Activated CD4-positive, alpha-beta T cell treated with anti-CD3 and anti-CD28 coated beads for 36 hours (primary cell): ENCODE data around the gene S100A9. TPM values are rescaled to one million over a fixed set of nuclear protein-coding genes. Genes with fewer than 3 reads are reported as not detected.
"Not testable (repeated sequence)": the region's sequence is repeated elsewhere in the genome, so short reads cannot be mapped to it uniquely, and the experiment has no call there.

Experiments used
- ATAC-seq: fragments of 200-7000 bp; cut with Tn5 transposase; one replicate; pipeline ENCODE4 v1.10.0; 2021; ENCODE audit warnings: mild to moderate bottlenecking, moderate library complexity
- CTCF ChIA-PET: fragments of 350-600 bp; sonication (Branson Sonifier 250); formaldehyde crosslinking; loops from one replicate; lab custom pipeline; 2021; ENCODE audit warnings: antibody characterized with exemption; lab: Charles Lee
- POLR2A ChIA-PET: fragments of 350-600 bp; sonication (Branson Sonifier 250); formaldehyde crosslinking; loops from one replicate; lab custom pipeline; 2021; ENCODE audit warnings: antibody characterized with exemption, inconsistent platforms; lab: Charles Lee
- DNase-seq: peaks from one replicate; pipeline ENCODE4 v3.0.0-alpha.2; 2020
- H3K27ac Mint-ChIP-seq: one replicate; pipeline ENCODE4 v1.8.0; 2021; ENCODE audit warnings: mixed read lengths
- H3K27me3 Mint-ChIP-seq: one replicate; pipeline ENCODE4 v1.8.0; 2021; ENCODE audit warnings: mixed read lengths
- H3K36me3 Mint-ChIP-seq: one replicate; pipeline ENCODE4 v1.8.0; 2021; ENCODE audit warnings: low read depth, mixed read lengths
- H3K4me1 Mint-ChIP-seq: one replicate; pipeline ENCODE4 v1.8.0; 2021; ENCODE audit warnings: mixed read lengths
- H3K4me3 Mint-ChIP-seq: one replicate; pipeline ENCODE4 v1.8.0; 2021; ENCODE audit warnings: mild to moderate bottlenecking, moderate library complexity, mixed read lengths
- H3K9me3 Mint-ChIP-seq: one replicate; pipeline ENCODE4 v1.8.0; 2021; ENCODE audit warnings: low read depth, mixed read lengths
- intact Hi-C, 2 experiments: fragments of 100-400 bp; cut with DNase I in 1 of 2; cut with micrococcal nuclease in 1 of 2; formaldehyde crosslinking; loops; one replicate each; pipeline versions ENCODE4 v1.14.2 to v1.15.1; 2022 to 2024; cut with DNase I, micrococcal nuclease
- total RNA-seq, 2 experiments: library from RNA; stranded (reverse); gene quantifications; one replicate each; pipeline ENCODE4 v1.2.3, GENCODE V29; 2021

S100A9 gene
- not detected for total RNA-seq

GRCh38 chr1:153357853-153358690, at the start of gene S100A9:
Gene S100A9, plus strand, starts transcription at chr1:153357854. Its CDS starts 430 bp downstream, at chr1:153358284.
- ChIA-PET CTCF (interaction anchor here (0.6 to 12.1 kb wide), 6 partner anchors 17 to 293 kb away, joined by 3 to 160 read pairs (median 3); no protein-coding TSS in a partner anchor), POLR2A (no interaction called here)
- peak within 1 kb of the TSS; percentile 47 for H3K27ac Mint-ChIP-seq
- H3K36me3 Mint-ChIP-seq, result no peaks in the 10 kb centered on the region
- intact Hi-C loops, result loop anchor here (10.0 kb wide), 2 partner anchors 107 to 247 kb away; partner anchors contain the start of gene S100A7 (in 1 of the 2)
- peaks cover 3% of the 10 kb centered on the region for H3K27me3 Mint-ChIP-seq
- no peak for DNase-seq
- H3K4me3 Mint-ChIP-seq, result no peak within 1 kb of the TSS
- no peak for ATAC-seq
- H3K4me1 Mint-ChIP-seq, result peaks cover 13% of the 10 kb centered on the region
- no peaks in the 10 kb centered on the region for H3K9me3 Mint-ChIP-seq

GRCh38 chr1:153308540-153308939, 49.1 kb upstream of the S100A9 start:
- H3K4me3 Mint-ChIP-seq, result no peak overlapping the region
- H3K9me3 Mint-ChIP-seq, result no peaks in the 10 kb centered on the region
- H3K4me1 Mint-ChIP-seq, result no peaks in the 10 kb centered on the region
- H3K27me3 Mint-ChIP-seq, result peaks cover 2% of the 10 kb centered on the region
- ATAC-seq, result no peak
- DNase-seq, result no peak
- ChIA-PET CTCF (no interaction called here), POLR2A (no interaction called here)
- intact Hi-C loops, result no loop called here
- no peak overlapping the region for H3K27ac Mint-ChIP-seq
- H3K36me3 Mint-ChIP-seq, result no peaks in the 10 kb centered on the region

- Mint-ChIP-seq H3K27ac (no peak overlapping the region), H3K9me3 (no peaks in the 10 kb centered on the region), H3K4me3 (no peak overlapping the region), H3K4me1 (no peaks in the 10 kb centered on the region), H3K36me3 (no peaks in the 10 kb centered on the region), H3K27me3 (peaks cover 2% of the 10 kb centered on the region)
- no peak for ATAC-seq
- ChIA-PET POLR2A (no interaction called here), CTCF (interaction anchor here (1.2 kb wide), 1 partner anchor 26 kb away, joined by 3 read pairs; no protein-coding TSS in a partner anchor)
- intact Hi-C loops, result no loop called here
- no peak for DNase-seq
These were observed 48.2 kb upstream of the S100A9 start for GRCh38 chr1:153309441-153309840.

- Mint-ChIP-seq H3K27ac (no peak overlapping the region), H3K27me3 (peaks cover 3% of the 10 kb centered on the region), H3K36me3 (no peaks in the 10 kb centered on the region), H3K4me3 (no peak overlapping the region), H3K4me1 (no peaks in the 10 kb centered on the region), H3K9me3 (no peaks in the 10 kb centered on the region)
- no peak for ATAC-seq
- ChIA-PET POLR2A (no interaction called here), CTCF (interaction anchor here (1.2 kb wide), 1 partner anchor 27 kb away, joined by 3 read pairs; no protein-coding TSS in a partner anchor)
- intact Hi-C loops, result no loop called here
- no peak for DNase-seq
These were observed 47.1 kb upstream of the S100A9 start for GRCh38 chr1:153310526-153310925.

GRCh38 chr1:153312570-153313186, 45.0 kb upstream of the S100A9 start, which contains the start of gene PGLYRP3:
Gene PGLYRP3, minus strand, starts transcription at chr1:153312952. Its CDS starts 2,287 bp downstream, at chr1:153310665.
- DNase-seq (no peak), ATAC-seq (no peak)
- Mint-ChIP-seq H3K4me3 (no peak within 1 kb of the TSS), H3K9me3 (no peaks in the 10 kb centered on the region), H3K27me3 (peaks cover 8% of the 10 kb centered on the region), H3K4me1 (no peaks in the 10 kb centered on the region), H3K27ac (no peak within 1 kb of the TSS), H3K36me3 (no peaks in the 10 kb centered on the region)
- ChIA-PET POLR2A (no interaction called here), CTCF (interaction anchor here (0.7 to 1.3 kb wide), 3 partner anchors 24 to 198 kb away, joined by 3 to 4 read pairs (median 3); no protein-coding TSS in a partner anchor)
- intact Hi-C loops, result no loop called here

GRCh38 chr1:153313288-153313687, 44.4 kb upstream of the S100A9 start:
- ChIA-PET POLR2A (no interaction called here), CTCF (interaction anchor here (1.0 kb wide), 1 partner anchor 181 kb away, joined by 3 read pairs; no protein-coding TSS in a partner anchor)
- Mint-ChIP-seq H3K36me3 (no peaks in the 10 kb centered on the region), H3K27me3 (peaks cover 12% of the 10 kb centered on the region), H3K27ac (no peak overlapping the region), H3K9me3 (no peaks in the 10 kb centered on the region), H3K4me3 (no peak overlapping the region), H3K4me1 (no peaks in the 10 kb centered on the region)
- ATAC-seq, result no peak
- no peak for DNase-seq
- intact Hi-C loops, result no loop called here

GRCh38 chr1:153314388-153314787, 43.3 kb upstream of the S100A9 start:
- H3K27ac Mint-ChIP-seq, H3K4me3 Mint-ChIP-seq, intact Hi-C loops, POLR2A ChIA-PET, H3K9me3 Mint-ChIP-seq, H3K36me3 Mint-ChIP-seq, CTCF ChIA-PET, ATAC-seq, H3K4me1 Mint-ChIP-seq, DNase-seq: not testable (repeated sequence)
- H3K27me3 Mint-ChIP-seq, result peaks cover 17% of the 10 kb centered on the region

GRCh38 chr1:153316013-153316412, 41.6 kb upstream of the S100A9 start:
- H3K9me3 Mint-ChIP-seq, CTCF ChIA-PET, intact Hi-C loops, POLR2A ChIA-PET, ATAC-seq, DNase-seq, H3K4me1 Mint-ChIP-seq, H3K36me3 Mint-ChIP-seq, H3K4me3 Mint-ChIP-seq, H3K27ac Mint-ChIP-seq: not testable (repeated sequence)
- peaks cover 17% of the 10 kb centered on the region for H3K27me3 Mint-ChIP-seq

GRCh38 chr1:153318145-153318544, 39.5 kb upstream of the S100A9 start:
- H3K4me3 Mint-ChIP-seq, H3K4me1 Mint-ChIP-seq, H3K36me3 Mint-ChIP-seq, CTCF ChIA-PET, DNase-seq, POLR2A ChIA-PET, intact Hi-C loops, ATAC-seq, H3K27ac Mint-ChIP-seq, H3K9me3 Mint-ChIP-seq: not testable (repeated sequence)
- peaks cover 16% of the 10 kb centered on the region for H3K27me3 Mint-ChIP-seq

GRCh38 chr1:153322568-153322967, 35.1 kb upstream of the S100A9 start:
- CTCF ChIA-PET, result no interaction called here
- intact Hi-C loops, result no loop called here
- no peak overlapping the region for H3K27ac Mint-ChIP-seq

GRCh38 chr1:153324912-153325311, 32.7 kb upstream of the S100A9 start:
- H3K4me3 Mint-ChIP-seq, result no peak overlapping the region
- no peaks in the 10 kb centered on the region for H3K4me1 Mint-ChIP-seq
- ChIA-PET CTCF (no interaction called here), POLR2A (no interaction called here)
- H3K27ac Mint-ChIP-seq, result no peak overlapping the region
- intact Hi-C loops, result no loop called here
- no peaks in the 10 kb centered on the region for H3K27me3 Mint-ChIP-seq
- DNase-seq, result no peak
- H3K36me3 Mint-ChIP-seq, result no peaks in the 10 kb centered on the region
- no peak for ATAC-seq
- peaks cover 16% of the 10 kb centered on the region for H3K9me3 Mint-ChIP-seq

More at GRCh38 chr1:153322568-153322967, 35.1 kb upstream of the S100A9 start:
- Mint-ChIP-seq H3K9me3 (peaks cover 14% of the 10 kb centered on the region), H3K36me3 (no peaks in the 10 kb centered on the region), H3K4me1 (no peaks in the 10 kb centered on the region), H3K27me3 (peaks cover 9% of the 10 kb centered on the region), H3K4me3 (no peak overlapping the region)
- DNase-seq (no peak), ATAC-seq (no peak)
- POLR2A ChIA-PET, result no interaction called here
